Heart right ventricle (tissue), 16 donors: ENCODE measurements around the gene CFDP1. TPM values are rescaled to one million over a fixed set of nuclear protein-coding genes. Genes with fewer than 3 reads are reported as not detected.

Source experiments
- ATAC-seq, 8 donors: fragments of 200-7000 bp; cut with Tn5 transposase; one replicate each; pipeline ENCODE4 v1.9.1; 2020; ENCODE audit warnings: mild to moderate bottlenecking in 8 of 8, moderate library complexity in 8 of 8, moderate number of reproducible peaks in 1 of 8
- DNase-seq, 2 donors: peaks; one replicate each; pipeline ENCODE4 v3.0.0-alpha.2; 2020
- H3K27ac ChIP-seq, 10 donors: fragments of 200-600 bp; sonication (generic) in 2 of 10; one replicate each; pipeline versions ENCODE4 v1.5.0 to v1.8.0; 2020 to 2022; ENCODE audit warnings: mild to moderate bottlenecking in 3 of 10
- H3K27me3 ChIP-seq, 7 donors: fragments of 200-600 bp; one replicate each; pipeline ENCODE4 v1.8.0; 2021 to 2022; ENCODE audit warnings: mild to moderate bottlenecking in 2 of 7
- H3K36me3 ChIP-seq, 9 donors: fragments of 200-600 bp; sonication (generic) in 1 of 9; one replicate each; pipeline versions ENCODE4 v1.5.0 to v1.8.0; 2020 to 2022; ENCODE audit warnings: mild to moderate bottlenecking in 2 of 9
- H3K4me1 ChIP-seq, 9 donors: fragments of 200-600 bp; sonication (generic) in 1 of 9; one replicate each; pipeline versions ENCODE4 v1.5.0 to v1.8.0; 2020 to 2022; ENCODE audit warnings: mild to moderate bottlenecking in 4 of 9
- H3K4me3 ChIP-seq, 10 donors: fragments of 200-600 bp; sonication (generic) in 2 of 10; one replicate each; pipeline versions ENCODE4 v1.5.0 to v1.8.0; 2020 to 2022; ENCODE audit warnings: mild to moderate bottlenecking in 7 of 10, moderate library complexity in 2 of 10
- H3K9me3 ChIP-seq, 11 donors: fragments of 200-600 bp in 10 of 11; sonication (generic) in 2 of 11; one replicate each; pipeline versions ENCODE4 v1.5.0 to v1.8.0; 2013 to 2022; ENCODE audit warnings: mild to moderate bottlenecking in 2 of 11, control low read depth in 1 of 11, moderate library complexity in 1 of 11
- WGBS, 2 donors: extraction: QIAGEN DNeasy Blood & Tissue Kit; methylation state at CpG; one replicate each; pipeline ENCODE4 v1.1.7; 2013; ENCODE audit warnings: inconsistent platforms in 1 of 2; 5-methylcytosine and 5-hydroxymethylcytosine counted together
- intact Hi-C, 10 donors: fragments of 100-400 bp; cut with DNase I; formaldehyde crosslinking; loops; one replicate each; pipeline versions ENCODE4 v1.11.1 to v1.14.2; 2022
- polyA plus RNA-seq, 2 donors: library from polyadenylated mRNA; stranded (reverse); fragments of 200-250 nt; gene quantifications; one replicate each; pipeline ENCODE4 v1.2.3, GENCODE V29; 2013
- total RNA-seq, 10 donors: library from RNA; stranded (reverse); fragmentation: NEBNext Ultra II Directional in 3 of 10; extraction: Animal tissue kit (Norgen Biotek cat#: 25700) in 3 of 10; gene quantifications; one replicate each; pipeline versions ENCODE4 v1.2.1 to v1.2.4, GENCODE V29; 2021 to 2023
- TF ChIP-seq, protein P1 (sequence below), 9 donors: fragments of 200-600 bp; sonication (generic) in 2 of 9; IDR thresholded peaks; one replicate each; pipeline versions ENCODE4 v1.5.0 to v1.8.0; 2021 to 2022; ENCODE audit warnings: antibody characterized with exemption in 9 of 9, mild to moderate bottlenecking in 5 of 9, moderate library complexity in 1 of 9
- donor health status: Arrhythmogenic right ventricular cardiomyopathy.
- donor health status: ischemic (EF 13 %, LVEDD 7.1; RV severe dilation, severe dysfunction).
- donor health status: healthy with polysubstance abuse.
- donor health status: DM: no; HTN: yes; CAD: no.
- donor health status: DM: no; HTN: no; CAD: no.
- donor health status: ischemic (EF 25% LVEDD 6.9; RV normal size, moderate dysfunction).
- donor health status: ischemic (EF 25% LVEDD 5.7; RV mildly dilated, moderate dysfunction).
- donor health status: healthy.
- donor health status: DM: yes; HTN: yes; CAD: no.
- donor health status: Ischemic cardiomyopathy.
- donor health status: ischemic (EF 35%, LVEDD 5.7; RV mildly dilated, moderate dysfunction).
- donor health status: nonischemic (EF 11% LVEDD 7.7; RV severe dilation, severe dysfunction).
- donor health status: DM: yes; HTN: yes; CAD: no.
- donor health status: PGD.
- donor health status: ischemic (EF 29% LVEDD 5.4; RV normal size, mild dysfunction).
- donor health status: nonischemic (EF 23%, LVEDD 6.1; RV moderate dilation, normal function).

CFDP1 gene
- total and polyA plus RNA-seq, 12 donors = 19.0 to 63.6 (median 25.0) TPM

- peaks cover 0 to 25% (median 0%) of the 10 kb centered on the region in 9 donors for H3K36me3 ChIP-seq
- WGBS, 2 donors = 87 to 93% methylated on average over 2 of the region's 2 CpGs
- no peak overlapping the region for H3K4me3 ChIP-seq
- intact Hi-C loops = no loop called here
- no peak overlapping the region for H3K27ac ChIP-seq
- ATAC-seq (no peak), DNase-seq (no peak)
- no peaks in the 10 kb centered on the region for H3K9me3 ChIP-seq
- peaks cover 0 to 39% (median 0%) of the 10 kb centered on the region in 7 donors for H3K27me3 ChIP-seq
- TF ChIP-seq, protein P1, sequence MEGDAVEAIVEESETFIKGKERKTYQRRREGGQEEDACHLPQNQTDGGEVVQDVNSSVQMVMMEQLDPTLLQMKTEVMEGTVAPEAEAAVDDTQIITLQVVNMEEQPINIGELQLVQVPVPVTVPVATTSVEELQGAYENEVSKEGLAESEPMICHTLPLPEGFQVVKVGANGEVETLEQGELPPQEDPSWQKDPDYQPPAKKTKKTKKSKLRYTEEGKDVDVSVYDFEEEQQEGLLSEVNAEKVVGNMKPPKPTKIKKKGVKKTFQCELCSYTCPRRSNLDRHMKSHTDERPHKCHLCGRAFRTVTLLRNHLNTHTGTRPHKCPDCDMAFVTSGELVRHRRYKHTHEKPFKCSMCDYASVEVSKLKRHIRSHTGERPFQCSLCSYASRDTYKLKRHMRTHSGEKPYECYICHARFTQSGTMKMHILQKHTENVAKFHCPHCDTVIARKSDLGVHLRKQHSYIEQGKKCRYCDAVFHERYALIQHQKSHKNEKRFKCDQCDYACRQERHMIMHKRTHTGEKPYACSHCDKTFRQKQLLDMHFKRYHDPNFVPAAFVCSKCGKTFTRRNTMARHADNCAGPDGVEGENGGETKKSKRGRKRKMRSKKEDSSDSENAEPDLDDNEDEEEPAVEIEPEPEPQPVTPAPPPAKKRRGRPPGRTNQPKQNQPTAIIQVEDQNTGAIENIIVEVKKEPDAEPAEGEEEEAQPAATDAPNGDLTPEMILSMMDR (IDR thresholded peaks at IDR 0.05) = no peak
- H3K4me1 ChIP-seq = peaks cover 0 to 12% (median under 1%) of the 10 kb centered on the region in 9 donors
Observed at GRCh38 chr16:75364286-75364791, 69.0 kb downstream of the CFDP1 start.

DNA sequence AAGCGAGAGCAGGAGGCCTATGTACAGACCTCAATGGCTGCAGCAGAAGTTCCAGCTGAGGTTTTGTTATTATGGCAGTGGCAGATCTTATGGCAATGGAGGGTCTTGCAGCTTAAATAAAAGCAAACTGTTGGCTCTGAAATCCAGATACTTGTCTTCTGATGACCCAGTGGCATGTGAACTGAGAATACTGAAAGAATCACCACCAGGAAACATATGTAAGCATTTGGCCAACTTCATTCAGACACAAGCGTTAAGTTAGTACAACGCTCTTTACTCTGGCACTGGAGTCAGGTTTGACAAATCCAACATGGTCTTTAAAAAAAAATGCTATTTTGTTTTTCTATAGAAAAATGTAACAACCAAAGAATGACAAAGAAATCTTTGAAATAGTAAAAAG is 70.5 kb downstream of the CFDP1 start:
- DNase-seq (no peak), ATAC-seq (no peak)
- H3K9me3 ChIP-seq = no peaks in the 10 kb centered on the region
- TF ChIP-seq, protein P1 (IDR thresholded peaks at IDR 0.05) = no peak
- no peak overlapping the region for H3K4me3 ChIP-seq
- intact Hi-C loops = no loop called here
- H3K4me1 ChIP-seq = peaks cover 0 to 27% (median 11%) of the 10 kb centered on the region in 9 donors
- WGBS, 2 donors = 93 to 94% methylated on average over 3 of the region's 3 CpGs
- no peak overlapping the region for H3K27ac ChIP-seq
- H3K36me3 ChIP-seq = peaks cover 0 to 13% (median 0%) of the 10 kb centered on the region in 9 donors
- peaks cover 0 to 28% (median 0%) of the 10 kb centered on the region in 7 donors for H3K27me3 ChIP-seq

DNA sequence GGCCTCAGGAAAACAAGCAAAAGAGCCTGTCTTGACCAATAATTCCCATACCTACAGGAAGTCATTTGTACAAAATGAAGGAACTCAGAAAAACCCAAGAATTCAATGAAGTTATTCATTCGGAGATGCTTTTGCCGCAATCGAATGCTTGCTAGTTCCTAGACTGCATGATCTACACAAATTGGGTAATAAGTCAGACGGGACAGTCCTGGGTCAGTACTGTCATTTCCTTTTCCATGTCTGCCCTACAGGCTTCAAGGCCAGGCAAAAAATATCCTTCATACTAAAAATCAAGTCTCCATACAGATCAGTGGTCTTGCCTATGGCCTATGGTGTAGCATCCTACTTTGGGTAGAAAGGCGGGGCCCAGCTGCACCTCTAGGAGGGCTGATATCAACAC is 71.4 kb downstream of the CFDP1 start:
- H3K4me3 ChIP-seq = no peak overlapping the region
- H3K36me3 ChIP-seq = peaks cover 0 to 13% (median 0%) of the 10 kb centered on the region in 9 donors
- no peak overlapping the region for H3K27ac ChIP-seq
- peaks cover 0 to 32% (median 11%) of the 10 kb centered on the region in 9 donors for H3K4me1 ChIP-seq
- WGBS, 2 donors = 92 to 93% methylated on average over 5 of the region's 5 CpGs
- no peaks in the 10 kb centered on the region for H3K9me3 ChIP-seq
- H3K27me3 ChIP-seq = peaks cover 0 to 28% (median 0%) of the 10 kb centered on the region in 7 donors
- TF ChIP-seq, protein P1 (IDR thresholded peaks at IDR 0.05) = no peak
- intact Hi-C loops = no loop called here
- ATAC-seq (no peak), DNase-seq (no peak)

- H3K4me3 ChIP-seq = no peak overlapping the region
- no peak overlapping the region for H3K27ac ChIP-seq
- peaks cover 0 to 16% (median 0%) of the 10 kb centered on the region in 7 donors for H3K27me3 ChIP-seq
- intact Hi-C loops = no loop called here
- DNase-seq (no peak), ATAC-seq (no peak)
- TF ChIP-seq, protein P1 (IDR thresholded peaks at IDR 0.05) = no peak
- peaks cover 0 to 11% (median 0%) of the 10 kb centered on the region in 9 donors for H3K36me3 ChIP-seq
- 94 to 98% methylated on average over 3 of the region's 3 CpGs for WGBS, 2 donors
- no peaks in the 10 kb centered on the region for H3K9me3 ChIP-seq
- H3K4me1 ChIP-seq = peaks cover 0 to 26% (median 10%) of the 10 kb centered on the region in 9 donors
Observed at GRCh38 chr16:75354170-75354569, 79.1 kb downstream of the CFDP1 start.
